GM12891 (cell line): ENCODE results near the gene KCTD6.

ENCODE experiments used
- PAX5 ChIP-seq: IDR thresholded peaks from 2 replicates; pipeline ENCODE4 v1.6.1; 2011; ENCODE audit warnings: low read length, moderate library complexity, mild to moderate bottlenecking; ENCODE audit not compliant: insufficient read depth, severe bottlenecking
- POLR2A ChIP-seq: IDR thresholded peaks from 2 replicates; pipeline ENCODE4 v1.6.1; 2011; ENCODE audit warnings: low read depth, low read length, control low read depth
- SPI1 ChIP-seq: IDR thresholded peaks from 2 replicates; pipeline ENCODE4 v1.6.1; 2011; ENCODE audit warnings: low read depth, low read length, control low read depth
- TAF1 ChIP-seq: IDR thresholded peaks from 2 replicates; pipeline ENCODE4 v1.6.1; 2011; ENCODE audit warnings: low read depth, low read length, control low read depth

DNA sequence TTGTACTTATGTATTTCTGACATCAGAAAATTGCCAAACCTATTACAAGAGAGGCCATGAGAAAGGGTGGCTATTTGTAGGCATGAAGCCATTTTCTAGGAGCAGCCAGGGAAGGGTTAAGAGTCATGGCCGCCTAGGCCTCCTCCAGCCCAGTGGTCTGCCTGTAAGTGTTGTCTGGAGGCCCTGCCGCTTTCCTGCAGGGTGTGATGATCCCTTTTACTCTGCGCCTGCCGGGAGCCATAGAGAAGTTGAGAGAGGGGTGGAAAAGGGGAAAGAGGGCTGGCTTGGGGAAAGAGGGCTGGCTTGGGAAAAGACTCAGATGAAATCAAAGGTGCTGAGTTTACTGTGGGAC is 29.1 kb upstream of the KCTD6 start:
- TF ChIP-seq TAF1 (no peak), POLR2A (no peak), SPI1 (no peak), PAX5 (no peak)
